NCI-H2029 (cell line): ENCODE data around the gene AGMO.

ENCODE experiments used
- DNase-seq: peaks from one replicate; lab custom pipeline; 2025; lab: John Stamatoyannopoulos, UW

The AGMO gene

DNA sequence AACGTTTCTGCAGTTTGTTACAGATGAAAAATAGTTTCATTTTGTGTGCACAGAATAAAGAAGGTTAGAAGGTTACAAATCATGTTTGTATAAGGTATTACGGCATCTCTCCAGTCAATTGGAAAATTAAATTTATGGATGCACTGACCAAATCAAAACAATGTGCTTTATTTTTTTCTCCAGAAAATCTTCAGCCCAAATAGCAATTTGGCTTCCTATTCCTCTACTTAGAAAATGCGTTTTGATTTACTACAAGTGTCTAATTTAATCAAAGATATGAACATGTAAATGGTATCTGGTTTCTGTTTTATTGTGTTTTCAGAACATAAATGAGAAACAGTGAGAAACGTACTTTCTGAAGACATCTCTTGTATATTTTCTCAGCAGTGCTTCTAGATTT, 63.4 kb downstream of the AGMO start:
- DNase-seq = no peak

DNA sequence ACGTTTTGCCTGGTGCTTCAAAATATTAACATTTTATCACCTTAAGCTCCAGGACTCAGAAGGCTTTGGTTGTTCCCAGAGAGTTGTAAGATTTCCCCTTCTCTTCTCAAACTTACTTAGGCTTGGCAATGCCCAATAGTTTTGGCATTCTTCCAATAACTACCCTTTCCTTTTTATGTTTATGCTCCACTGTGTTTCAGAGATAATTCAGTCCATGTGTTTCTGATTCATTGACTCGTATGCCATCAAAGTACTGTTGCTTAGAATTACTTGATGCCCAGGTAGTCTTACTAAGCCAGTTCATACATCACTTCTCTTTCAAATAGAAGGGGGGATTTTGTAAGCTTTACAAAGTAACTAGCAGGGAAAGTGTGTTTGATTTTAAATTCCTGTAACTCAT, 66.6 kb downstream of the AGMO start:
- DNase-seq = no peak

DNA sequence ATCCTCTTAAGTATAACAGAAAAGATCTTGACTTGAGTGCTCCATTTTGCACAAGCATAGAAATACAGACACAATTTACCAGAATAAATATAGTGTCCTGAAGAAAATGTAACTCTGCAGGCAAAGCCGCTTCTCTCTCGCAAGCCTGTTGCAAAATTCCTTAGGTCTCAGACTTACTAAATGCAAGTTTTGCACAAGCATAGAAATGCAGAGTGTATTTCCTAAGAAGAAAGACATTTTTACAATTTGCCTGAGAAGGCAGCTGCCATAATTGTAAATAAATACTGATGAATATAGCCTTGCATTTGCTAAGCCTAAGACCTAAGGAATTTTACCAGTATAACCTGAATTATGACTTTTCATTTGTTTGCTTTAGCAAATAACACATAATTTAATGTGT, 67.1 kb downstream of the AGMO start:
- DNase-seq = no peak

DNA sequence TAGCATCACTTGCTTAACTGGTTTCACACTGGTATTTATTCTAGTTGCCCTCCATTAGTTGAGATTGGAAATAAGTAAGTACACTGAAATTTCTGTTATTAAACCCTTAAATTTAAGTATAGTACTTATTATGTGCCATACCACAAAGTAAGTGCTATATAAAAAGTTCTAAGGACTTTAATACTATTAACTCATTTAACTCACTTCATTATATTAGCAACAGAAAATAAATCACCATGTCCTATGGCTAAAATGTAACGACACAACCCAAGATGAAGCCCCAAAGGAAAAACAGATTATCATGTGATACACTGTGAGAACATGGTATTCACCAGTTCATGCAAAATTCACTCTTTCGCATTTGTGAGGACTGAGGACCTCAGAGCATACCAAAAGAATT, 70.5 kb downstream of the AGMO start:
- no peak for DNase-seq

DNA sequence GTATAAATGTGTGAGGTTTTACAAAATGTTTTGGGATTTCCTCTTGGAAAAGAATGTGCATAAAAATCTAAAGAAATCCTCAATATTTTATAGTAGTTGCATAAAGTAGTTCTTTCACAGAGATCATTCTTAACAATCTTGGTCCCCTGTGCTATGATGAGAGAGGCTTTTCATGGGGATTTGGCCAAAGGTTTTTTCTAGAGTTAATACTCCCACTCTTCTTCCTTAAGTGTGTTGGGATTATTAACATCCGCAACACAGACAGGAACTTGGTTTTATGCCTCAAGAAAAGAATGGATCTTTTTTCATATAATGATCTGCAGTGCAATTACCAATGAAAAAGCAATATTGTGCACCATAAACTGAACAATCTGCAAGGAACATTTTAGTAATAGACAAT, 71.5 kb downstream of the AGMO start:
- DNase-seq = no peak

DNA sequence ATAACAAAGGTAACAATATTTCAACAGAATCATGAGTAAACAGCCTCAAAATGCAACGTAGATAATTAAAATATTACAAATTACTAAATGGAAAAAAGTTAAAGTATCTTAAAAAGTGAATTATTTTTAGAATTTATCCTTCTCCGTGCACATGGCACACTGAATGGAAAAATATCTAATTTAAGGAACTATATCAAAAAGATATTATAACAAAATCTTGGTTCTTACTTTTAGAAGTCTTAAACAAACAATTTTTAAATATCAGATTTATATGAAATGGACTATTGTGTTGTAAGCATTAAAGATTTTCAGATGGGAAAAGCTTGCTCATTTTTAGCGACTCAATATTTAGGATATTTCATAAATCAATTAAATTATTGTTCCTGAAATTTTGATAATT, 72.0 kb downstream of the AGMO start:
- no peak for DNase-seq

DNA sequence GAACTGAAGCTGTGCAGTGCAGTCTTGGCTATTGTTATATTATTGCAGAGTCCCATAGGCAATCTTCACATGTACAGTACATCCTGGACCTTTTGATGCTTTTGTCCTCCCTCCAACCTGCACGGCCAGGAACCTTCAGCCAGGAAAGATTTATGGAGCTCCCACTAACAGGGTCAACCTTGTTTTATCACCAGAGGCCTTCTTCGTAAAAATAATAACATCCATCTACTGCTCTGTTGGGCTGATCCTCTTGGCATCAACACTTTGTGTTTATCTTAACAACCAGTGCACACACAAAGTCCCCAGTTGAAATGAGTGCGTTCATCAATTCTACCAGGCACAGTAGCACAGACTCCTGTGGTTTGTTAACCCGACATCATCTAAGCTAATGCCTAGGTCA, 72.4 kb downstream of the AGMO start:
- DNase-seq = no peak

DNA sequence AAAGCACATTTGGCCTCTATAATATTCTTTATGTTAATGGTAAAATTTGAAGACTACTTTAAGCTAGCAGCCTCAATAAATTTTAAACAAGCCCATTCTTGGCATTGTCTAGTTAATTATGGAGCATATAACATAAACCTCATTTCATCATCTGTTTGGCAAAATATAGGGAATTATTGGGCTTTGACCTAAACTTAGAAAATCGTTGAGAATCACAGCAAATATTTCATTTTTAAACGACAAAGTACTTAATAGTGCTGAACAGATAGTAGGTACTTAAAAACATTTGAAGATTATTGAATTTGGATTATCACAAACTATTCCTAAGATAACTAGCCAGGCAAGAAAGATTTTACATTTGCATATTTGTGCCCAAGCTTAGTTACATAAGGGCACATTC, 73.4 kb downstream of the AGMO start:
- no peak for DNase-seq

DNA sequence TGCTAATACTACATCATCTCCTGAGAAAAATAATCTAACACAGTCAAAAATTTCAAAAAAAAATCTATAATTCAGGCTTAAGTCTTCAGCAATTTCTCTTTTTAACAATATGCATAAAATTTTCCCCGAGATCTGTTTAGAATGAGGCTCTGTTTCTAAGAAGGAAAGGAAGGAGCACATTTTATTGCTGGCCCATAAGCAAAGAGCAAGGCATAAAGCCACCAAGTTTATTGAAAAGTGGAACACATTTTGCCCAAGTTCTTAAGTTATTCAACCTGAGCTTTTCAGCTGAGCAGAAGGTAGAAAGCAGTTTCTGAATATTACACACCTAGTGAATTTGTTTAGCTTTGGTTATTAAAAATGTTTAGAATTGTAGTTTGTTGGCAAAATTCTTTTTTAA, 73.9 kb downstream of the AGMO start:
- DNase-seq = no peak

DNA sequence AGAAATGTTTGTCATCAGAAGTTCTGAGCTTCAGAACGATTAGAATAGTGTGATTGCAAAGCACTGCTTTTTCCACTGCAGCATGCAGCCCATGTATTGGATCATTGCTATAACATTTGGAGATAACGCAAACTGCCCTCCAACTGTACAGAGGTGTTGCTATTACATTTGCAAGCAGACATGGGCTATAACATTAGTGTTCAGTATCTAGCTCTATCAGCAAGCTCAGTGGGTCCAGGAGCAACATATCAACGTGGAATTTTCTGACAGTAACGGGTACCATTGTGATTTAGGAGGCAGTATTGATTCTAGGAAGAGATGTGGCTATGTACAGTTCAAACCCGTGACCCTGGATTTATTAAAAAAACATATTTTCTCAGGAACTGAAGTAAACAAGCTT, 75.8 kb downstream of the AGMO start:
- no peak for DNase-seq

DNA sequence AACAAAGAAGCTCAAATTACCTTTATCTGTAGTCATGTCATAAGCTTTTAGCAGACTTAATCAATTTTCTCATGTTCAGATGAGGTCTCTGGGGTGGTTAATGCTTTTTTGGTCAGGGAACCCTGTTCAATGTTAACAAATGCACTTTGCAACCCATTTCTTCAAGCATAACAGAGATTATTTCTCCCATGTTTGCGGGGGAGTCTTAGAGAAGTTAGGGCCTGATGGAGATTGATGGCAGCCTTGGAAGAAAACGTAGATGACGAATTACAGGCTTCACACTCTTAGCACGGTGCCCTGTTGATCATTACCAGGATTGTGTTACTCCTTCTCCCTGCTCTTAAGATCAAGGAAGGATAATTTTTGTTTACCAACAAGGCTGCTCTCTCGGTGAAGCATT, 76.4 kb downstream of the AGMO start:
- DNase-seq = no peak

DNA sequence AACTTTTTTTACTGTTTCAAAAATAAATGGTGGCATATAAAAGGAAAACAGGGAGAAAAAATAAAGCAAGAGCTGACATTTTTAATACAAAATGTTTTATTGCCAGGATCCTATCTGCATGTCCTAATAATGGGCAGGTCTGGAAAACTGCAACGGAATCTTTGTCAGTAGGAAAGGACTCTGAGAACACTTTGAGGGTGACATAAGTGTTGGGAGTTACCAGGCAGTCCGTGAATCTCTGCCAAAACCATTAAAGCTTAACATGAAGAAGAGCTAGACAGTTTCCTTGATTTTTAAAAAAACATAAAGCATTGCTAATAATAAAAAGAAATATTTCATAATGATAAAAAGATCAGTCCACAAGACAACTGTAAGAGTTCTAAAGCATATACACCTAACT, 80.7 kb downstream of the AGMO start:
- DNase-seq = no peak

DNA sequence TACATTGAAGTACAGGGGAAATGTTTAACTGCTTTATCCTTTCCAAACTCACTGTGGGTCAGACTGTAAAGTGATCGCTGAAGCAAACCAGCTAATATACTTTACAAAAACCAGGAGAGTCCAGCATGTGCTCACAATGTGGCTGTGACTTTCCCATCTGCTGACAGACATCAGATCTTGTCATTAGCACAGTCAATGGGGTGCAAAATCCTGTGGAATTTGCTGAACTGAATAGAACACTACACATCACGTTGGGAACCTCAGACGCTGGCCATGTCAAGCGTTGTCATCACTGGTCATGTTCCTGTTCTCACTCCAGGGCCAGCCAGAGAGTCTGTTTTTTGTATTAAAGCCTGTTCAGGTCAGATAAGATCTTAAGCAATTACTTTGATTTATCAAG, 83.4 kb downstream of the AGMO start:
- DNase-seq = no peak

DNA sequence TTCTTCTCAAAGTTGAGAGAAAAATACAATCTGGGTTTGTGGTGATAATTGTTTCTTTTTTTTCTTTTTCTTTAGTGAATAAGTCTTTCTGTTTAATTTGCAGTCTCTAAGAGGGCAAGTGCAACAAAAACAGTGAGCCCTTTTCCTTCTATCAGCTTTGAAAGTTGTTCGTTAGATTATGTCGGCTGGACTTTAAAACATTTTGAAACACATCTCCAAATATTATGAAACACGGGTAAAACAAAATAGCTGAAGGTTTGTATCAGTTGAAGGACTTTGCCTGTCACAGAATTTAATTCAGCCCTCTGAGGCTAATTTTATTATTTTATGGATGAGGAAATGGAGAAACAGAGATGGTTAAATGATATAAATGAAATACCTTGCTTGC, 85.3 kb downstream of the AGMO start:
- DNase-seq = no peak

DNA sequence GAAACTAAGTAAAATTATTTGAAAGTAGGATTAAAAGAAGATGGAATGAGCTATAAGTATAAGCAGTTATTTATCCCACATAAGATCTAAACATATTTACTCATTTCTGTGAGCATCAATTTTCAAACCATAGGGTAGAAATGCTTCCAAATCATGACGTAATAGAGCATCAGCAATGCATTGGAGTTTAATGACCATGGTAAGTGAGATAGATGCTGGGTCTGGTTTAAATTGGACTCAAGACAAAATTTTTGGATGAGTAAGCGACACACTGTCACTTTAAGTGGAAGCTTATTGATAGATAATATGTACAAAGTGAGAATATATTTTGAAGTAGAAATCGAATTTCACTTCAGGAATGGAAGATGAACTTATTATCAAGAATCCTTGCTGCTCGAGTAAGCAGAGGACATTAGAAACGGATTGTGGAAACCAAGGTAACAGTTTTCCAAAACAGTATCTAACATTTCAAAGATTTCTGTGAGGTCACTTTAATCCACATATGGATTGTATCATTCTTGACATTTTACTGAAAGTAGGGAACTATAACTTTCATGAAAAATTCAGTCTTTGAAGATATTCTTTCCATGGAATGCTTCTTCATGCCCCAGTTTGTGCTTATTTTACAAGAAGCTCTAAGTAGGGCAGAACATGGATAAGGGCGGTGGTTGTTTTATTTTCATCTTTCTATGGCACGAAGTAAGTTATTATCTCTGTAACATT, 85.8 kb downstream of the AGMO start:
- no peak for DNase-seq

DNA sequence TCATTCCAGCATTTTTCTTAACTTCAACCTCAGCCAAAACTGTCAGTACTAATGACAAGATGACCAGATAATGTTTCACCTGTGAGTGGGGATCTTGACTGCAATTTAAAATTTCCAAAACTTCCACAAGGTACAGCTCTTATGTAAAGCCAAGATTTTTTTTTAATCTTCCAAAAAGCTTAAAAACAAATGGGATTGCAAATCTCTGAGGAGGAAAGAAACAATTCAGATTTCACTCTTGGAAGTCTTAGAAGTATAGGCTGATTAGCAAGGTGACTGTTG, 90.2 kb downstream of the AGMO start:
- DNase-seq = no peak

DNA sequence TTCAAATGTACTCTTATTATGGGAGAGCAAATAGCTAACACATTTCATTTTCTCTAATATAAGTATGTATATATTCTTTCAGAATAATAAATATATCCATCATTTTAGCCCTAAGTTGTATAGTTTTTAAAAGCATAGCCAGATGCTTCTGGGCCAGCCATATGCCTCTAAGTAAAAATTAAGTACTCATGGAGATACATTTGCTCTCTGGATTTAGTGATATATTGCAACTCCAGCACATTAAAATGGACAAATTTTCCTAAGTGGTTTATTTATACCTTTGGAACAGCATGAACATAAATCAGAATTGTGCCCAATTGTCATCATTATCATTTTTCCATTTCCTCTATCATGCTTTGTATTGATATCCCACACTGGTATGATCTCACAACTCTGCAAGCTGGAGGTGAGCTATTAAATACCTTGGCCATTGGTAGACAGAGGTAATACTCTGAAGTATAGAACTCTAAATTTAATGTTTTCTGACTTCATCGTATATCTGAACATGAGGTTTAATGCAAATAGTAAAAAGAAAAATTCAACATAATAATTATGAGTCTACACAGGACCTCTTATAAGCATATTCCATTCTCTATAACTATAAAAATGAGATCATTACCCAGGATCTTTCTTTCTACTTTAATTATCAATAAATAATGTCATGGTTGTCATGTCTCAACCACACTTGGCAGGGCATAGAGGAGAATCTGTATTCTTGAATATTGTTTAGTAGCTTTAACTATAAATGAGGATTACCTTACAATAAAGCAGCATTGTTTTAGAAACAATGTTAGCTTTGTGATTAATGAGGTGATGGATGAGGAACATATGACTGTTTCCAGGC, 90.8 kb downstream of the AGMO start:
- no peak for DNase-seq

DNA sequence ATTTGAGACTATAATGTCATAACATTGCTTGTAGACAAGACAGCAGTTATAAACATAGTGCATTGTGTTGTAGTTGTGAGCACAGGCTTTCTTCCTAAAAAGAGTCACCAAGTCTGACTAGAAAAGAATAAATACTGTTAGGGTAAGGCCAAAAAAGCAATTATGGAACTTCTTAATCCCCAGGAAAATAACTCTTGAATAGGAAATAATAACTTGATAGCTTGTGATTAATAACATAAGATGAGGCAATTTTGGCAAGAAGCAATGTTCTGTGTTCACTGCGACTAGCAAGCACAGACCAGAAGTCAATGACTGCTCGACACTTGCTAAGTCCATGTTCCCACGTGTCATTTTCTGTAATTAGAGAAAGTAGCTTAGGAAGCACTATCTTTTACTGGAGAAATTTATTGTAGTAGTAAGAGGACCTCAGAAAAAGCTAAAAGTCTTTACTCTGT, 97.1 kb downstream of the AGMO start:
- DNase-seq = no peak

DNA sequence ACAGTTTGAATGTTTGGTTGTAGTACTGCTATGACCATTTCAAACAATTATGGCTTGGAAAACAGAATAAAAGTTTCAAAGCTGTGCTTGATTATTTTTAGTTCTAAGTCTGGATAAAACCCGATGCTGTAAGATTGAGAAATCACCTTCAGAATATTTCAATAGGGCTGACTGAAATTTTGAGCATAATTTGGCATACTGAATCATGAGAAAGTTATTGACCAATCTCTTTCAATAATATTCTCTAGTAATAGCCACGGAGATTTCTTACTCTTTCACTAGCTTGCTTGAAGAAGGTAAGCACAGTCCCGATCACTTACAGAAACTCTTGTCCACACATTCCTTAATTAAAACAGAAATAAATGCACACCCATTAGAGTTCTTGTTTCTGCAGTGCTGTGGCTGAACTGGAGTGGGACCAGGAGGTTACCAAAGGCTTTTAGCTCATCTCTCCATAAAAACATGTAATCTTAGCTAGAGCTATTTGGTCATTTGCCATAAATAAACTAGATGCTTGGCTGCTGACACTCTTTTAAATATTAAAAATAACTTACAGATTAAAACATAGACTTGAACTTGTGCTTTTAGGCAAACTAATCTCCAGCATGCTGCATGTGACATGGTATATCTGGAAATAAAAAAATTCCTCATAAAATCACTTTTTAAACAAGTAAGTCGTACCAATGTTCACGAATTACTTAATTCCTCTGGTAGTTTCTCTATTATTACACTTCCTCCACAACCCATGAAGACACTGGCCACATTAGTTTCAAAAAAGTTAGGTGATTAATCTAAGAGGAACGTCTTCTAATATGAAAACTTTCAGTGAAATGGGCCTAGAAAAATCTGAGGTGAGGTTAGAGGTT, 97.8 kb downstream of the AGMO start:
- no peak for DNase-seq

DNA sequence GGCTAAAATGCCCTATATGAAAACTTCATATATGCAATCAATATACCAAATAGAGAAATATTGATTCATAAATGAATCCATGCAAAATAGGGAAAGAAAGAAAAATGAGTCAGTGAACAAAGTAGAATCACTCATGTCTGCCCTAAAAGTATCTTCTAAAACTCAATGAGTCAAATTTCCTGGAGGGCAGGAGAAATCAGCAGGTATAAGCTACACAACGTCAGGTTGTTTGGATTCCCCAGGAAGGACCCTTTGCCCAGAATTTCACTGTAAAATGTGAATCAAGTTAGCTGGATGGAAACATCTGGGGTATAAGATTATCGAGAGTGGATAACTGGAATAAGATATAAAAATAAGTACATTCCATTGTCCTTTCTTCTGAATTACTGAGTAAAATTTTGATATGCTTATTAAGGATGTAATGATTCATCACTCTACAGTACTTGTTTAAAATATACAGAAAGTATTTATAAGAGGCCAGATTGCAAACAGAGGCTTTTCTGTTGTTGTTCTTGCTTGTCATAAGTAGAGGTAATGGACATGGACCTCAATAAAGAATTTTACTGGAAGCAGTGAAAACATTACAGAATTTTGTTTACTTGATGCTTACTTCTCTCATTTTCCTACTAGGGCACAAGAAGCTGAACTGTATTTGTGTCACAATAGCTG, 99.0 kb downstream of the AGMO start:
- DNase-seq = no peak

DNA sequence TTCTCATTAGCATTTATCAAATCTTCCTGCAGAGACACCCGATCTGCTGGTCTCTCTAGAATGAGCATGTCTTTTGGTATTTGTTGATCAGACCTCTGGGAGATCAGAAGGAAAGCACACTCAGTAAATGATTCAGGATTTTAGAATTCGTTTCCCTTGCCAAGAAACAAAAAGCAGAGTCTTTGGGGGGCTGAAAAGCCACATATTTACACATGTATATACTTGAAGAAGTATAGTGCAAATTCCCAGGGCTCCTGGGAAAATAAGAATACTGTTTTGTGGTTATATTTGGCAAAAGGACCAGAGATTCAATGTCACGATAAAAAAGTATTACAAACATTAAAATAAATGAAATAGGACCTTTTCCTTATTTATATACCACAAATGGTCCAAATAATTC, 100.2 kb downstream of the AGMO start:
- DNase-seq = no peak

DNA sequence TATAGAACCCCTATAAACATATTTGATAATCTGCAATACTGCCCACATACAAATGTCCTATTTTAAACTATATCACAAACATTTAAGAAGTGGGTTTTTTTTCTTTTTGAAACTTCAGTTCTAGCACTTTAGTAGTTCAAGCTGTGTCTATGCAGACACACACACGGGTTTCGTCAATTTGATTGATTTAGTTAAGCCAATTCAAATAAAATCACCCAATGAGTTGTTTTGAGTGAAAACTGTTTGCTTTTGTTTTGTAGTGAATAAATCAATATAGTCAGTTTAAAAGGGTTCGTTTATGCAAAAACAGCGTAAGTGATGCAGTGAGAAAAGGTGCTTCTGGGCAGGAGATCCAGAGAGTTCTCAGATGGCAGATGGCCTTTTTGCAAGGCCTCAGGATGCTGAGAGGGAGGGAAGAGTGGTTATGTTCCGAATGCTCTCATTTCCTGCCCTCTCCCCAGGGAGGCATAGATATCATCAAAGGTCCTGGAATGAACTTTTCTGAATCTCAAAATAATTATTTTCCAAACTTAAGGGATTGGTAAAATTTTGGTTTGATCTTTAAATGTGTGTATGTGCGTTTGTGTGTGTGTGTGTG, 102.7 kb downstream of the AGMO start:
- DNase-seq = no peak
